GM19328 (cell line): ENCODE results near the gene MAMDC4.
A peak's percentile ranks its signal among the peaks of the same experiment; 100 is the strongest.
"Not testable (repeated sequence)": the region's sequence is repeated elsewhere in the genome, so short reads cannot be mapped to it uniquely, and the experiment has no call there.

Source experiments
- ATAC-seq: cut with Tn5 transposase; IDR thresholded peaks from one replicate; pipeline ENCODE4 v1.9.1; 2021; ENCODE audit warnings: mild to moderate bottlenecking, moderate library complexity; ENCODE audit not compliant: unreplicated experiment

The MAMDC4 gene

DNA sequence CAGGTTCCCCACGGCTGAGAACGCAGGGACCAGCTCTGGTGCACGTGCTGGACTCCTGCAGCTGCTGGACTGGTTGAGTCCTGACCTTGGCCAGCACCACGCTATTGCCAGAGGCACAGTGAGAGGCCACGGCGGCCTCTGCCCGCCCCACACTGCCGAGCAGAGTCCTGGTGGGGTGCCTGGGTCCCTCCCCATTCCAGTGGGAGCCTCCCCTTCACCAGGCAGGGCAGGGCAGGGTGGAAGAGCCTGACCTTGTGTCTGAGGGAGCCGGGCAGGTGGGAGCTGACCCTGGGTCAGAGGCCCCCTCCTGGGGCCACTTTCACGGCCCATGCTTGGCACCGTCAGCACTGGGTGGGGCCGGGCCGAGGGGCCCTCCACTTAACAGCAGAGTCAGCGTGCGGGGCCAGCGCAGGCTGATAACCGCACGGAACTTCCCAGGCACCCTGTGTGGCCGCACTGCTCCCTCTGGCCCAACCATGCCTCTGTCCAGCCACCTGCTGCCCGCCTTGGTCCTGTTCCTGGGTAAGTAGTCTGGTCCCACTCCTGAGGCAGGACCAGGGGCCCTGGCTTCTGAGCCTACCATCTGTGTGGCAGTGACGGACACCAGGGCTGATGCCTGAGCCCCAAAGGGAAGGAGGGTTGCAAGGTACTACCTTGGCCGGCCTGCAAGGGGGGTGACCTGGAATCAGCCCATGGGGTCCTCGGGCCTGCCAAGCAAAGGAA is at the start of gene MAMDC4:
Gene MAMDC4, plus strand, starts transcription at position 406 of the 723 bp plus-strand sequence. Its CDS starts 71 bp downstream, at position 477.
- ATAC-seq = no peak

DNA sequence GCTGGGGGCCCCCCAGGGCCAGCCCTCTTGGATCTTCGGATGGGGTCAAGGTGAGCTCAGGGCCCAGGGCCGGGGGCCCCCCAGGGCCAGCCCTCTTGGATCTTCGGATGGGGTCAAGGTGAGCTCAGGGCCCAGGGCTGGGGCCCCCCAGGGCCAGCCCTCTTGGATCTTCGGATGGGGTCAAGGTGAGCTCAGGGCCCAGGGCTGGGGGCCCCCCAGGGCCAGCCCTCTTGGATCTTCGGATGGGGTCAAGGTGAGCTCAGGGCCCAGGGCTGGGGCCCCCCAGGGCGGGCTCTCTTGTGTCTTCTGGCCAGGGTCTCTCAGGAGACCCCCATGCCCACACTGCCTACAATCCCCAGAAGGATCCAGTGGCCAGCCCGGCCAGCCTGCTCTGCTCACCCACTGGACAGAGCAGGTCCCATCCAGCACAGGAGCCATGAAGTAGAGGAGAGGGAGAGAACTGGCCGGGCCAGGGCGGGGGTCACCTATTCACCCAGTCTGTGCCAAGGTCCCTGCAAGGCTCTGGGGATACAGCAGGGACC is 49.1 kb upstream of the MAMDC4 start:
- ATAC-seq = not testable (repeated sequence)

DNA sequence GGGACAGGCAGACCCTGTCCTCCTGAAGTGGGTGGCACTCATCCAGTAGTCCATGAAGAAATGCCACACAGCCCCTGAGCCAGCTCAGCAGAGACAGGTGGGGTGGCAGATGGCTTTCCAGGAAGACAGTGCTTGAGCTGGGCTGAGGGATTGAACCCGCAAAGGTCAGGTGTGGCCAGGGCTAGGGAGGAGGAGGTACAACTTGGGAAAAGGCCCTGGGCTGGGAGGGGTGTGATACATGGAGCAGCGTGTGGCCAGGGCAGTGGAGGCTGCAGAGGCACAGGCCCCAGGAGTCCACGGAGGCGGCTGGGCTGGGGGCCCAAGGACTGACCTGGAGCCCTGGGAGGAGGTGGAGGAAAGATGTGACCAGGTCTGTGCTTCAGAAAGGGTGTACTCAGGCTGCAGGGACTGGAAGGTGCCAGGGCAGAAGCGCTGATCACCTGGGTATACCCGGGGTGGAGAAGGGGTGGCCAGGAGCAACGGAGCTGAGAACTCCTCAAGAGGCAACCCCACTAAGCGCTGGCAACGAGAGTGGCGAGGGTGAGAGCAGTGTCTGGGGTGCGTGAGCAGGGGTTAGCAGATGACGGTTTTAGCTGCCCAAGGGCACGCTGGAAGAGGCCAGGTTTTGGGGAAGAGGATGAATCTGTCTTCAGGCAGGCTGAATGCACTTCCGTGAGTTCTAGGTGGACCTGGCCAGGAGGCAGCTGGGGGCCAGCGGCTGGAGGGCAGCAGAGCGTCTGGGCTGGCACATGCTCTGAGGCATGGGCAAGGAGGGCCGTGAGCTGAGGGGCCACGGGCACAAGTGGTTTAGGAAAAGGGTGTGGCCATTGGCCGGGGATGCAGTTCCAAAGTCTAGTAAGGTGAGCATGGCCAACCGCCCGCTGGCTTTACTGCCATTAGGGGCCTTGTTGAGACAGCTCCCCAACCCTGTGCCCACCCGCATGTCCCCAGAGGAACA is 48.3 kb upstream of the MAMDC4 start:
- ATAC-seq = no peak

DNA sequence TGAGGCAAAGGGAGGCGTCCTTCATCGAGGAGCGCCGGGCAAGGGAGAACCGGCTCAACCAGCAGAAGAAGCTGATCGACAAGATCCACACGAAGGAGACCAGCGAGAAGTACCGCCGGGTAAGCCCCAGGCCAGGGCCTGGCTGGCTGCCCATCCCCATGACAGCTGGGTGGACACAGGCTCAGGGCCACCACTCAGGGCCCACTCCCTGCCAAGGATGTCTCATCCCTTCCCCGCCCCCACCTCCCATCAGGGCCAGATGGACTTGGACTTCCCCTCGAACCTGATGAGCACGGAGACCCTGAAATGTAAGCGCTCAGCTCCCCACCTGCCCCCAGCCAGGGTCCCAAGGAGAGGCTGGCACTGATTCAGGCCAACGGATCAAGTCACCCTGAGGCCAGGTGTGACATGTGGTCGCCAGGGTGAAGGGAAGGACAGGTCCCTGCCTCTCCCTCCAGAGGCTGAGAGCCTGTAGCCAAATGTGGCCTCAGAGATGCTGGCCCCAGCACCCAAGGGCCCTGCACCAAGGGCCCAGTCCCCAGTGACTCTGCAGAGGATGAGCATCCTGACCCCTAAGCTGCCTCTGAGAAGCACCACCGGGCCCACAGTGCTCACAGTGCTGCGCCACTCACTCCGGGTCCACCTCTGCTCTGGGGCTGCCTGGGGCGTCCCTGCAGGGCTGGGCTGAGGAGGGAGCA is 47.5 kb upstream of the MAMDC4 start:
- ATAC-seq = no peak

DNA sequence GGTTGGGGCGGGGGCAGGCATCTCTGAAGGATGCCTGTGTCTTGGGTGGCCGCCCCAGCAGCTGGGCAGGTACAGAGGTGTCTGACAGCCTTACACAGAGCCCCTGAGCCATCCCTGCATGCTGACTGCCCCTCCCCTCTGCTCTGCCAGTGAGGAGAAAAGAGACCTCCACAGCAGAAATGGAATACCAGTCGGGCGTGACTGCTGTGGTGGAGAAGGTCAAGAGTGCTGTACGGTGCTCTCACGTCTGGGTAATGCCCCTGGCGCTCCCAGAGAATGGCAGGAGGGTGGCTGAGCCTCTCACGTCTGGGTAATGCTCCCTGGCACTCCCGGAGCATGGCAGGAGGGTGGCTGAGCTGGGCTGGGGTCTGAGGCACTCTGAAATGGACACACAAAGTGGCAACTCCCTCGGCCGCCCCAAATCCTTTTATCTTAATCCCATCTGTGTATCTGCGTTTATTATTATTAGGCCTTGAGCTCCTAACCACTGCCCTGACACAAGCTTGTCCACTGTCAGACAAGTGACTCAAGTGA is 46.9 kb upstream of the MAMDC4 start:
- no peak for ATAC-seq

DNA sequence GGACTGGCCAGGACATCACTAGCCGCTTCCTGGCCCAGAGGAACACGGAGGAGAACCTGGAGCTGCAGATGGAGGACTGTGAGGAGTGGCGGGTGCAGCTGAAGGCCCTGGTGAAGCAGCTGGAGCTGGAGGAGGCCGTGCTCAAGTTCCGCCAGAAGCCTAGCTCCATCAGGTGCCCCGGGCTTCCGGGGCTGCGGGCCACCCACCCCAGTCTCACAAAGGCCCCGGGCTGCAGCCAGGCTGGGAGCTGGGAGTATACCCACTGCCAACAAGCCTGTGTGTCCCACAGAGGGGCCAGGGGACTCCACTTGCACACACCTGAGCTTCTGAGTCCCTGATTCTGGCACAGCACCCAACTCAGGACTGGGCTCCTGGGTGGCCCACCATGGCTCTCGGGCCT is 46.1 kb upstream of the MAMDC4 start:
- ATAC-seq = no peak

DNA sequence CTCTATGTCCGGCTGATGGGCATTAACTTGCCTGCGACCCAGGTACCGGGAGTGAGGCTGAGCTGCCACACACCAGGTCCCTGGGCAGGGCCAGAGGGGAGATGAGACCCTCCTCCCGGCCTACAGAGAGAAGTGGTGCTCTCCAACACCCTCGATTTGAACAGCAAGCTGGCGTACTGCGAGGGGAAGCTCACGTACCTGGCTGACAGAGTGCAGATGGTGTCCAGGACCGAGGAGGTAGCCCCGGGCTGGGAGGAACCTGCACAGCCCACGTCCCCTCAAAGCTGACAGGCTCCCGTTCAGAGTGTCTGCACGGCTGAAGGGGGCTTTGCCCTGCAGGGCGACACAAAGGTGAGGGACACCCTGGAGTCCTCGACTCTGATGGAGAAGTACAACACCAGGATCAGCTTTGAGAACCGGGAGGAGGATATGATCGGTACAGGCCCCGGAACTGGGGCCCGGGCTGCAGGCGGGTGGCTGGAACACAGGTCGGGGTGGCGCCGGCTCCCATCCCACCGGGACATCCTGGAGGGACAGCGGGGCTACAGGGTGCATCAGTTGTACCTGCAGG is 45.4 kb upstream of the MAMDC4 start:
- ATAC-seq = no peak

DNA sequence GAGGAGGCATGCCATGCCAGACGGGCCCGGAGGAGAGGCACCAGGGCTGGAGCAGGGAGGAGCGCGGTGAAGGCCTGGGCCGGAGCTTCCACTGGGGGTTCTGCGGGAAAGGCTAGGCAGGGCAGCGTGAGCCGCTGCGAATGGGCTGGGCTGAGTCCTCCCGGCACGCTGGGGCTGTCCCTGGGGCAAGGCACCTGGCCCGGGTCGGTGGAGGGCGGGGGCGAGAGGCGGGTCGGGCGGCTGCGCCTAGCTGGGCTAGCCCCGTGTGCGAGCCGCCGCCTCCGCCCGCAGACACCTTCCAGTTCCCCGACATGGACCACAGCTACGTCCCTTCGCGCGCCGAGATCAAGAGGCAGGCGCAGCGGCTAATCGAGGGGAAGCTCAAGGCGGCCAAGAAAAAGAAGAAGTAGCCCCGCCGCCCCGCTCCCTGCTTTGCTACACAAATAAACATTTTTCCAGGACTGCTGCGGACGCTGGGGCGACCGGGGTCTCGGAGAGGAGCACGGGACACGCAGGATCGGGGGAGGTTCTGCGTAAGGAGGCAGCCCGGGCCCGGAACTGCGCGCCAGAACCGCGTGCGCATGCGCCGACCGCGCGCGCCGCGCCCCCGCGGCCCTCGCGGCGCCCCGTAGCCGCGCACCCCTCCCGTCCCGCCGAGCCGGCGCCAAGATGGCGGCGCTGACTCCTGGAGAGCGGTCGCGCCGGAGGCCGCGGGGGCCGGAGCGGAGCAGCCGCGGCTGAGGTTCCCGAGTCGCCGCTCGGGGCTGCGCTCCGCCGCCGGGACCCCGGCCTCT is 44.7 kb upstream of the MAMDC4 start, which contains the start of gene RABL6:
Gene RABL6, plus strand, starts transcription at position 668 of the 794 bp plus-strand sequence. CDS start 249 bp downstream, outside the sequence.
- ATAC-seq = peak; percentile 59

DNA sequence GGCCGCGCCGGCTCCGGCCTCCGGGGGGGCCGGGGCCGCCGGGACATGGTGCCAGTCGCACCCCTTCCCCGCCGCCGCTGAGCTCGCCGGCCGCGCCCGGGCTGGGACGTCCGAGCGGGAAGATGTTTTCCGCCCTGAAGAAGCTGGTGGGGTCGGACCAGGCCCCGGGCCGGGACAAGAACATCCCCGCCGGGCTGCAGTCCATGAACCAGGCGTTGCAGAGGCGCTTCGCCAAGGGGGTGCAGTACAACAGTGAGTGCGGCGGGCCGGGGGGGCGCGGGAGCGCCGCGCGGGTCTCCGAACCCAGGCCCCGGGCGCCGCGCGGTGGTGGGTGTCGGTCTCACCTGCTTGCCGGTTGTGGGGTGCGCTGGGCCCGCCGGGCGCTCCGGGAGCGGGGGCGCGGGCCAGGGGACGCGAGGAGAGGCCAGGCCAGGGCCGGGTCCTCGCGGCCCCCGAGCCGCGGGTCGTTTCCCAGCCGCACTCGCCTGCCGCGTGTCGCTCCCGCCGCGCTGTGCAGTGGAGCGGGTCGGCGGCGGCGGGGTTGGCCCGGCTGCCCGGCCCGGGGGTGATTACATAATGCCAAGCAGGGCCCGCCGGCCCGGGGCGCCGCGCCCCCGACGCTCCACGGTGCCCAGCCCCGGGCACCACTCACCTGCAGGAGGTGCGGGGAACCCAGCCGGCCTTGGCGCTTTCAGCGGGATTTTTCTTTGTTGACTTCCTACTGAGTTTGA is 43.9 kb upstream of the MAMDC4 start:
- peak; percentile 29 for ATAC-seq

DNA sequence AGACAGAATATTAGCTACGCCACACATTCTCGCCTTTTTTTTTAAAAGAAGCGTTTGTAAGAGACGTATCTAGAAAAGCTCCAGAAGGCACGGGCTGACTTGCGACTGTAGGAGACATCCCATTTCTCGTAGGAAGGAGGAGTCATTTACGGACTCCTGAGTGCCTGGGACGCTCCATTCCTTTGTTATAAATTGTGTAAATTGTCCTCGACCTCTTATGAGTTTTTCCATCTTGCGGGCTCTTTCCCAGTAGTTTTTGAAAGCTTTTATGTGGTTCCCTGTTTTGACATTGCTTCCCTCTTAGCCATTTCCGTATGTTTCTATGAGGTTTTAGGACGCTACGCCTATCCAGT is 43.4 kb upstream of the MAMDC4 start:
- ATAC-seq = no peak

DNA sequence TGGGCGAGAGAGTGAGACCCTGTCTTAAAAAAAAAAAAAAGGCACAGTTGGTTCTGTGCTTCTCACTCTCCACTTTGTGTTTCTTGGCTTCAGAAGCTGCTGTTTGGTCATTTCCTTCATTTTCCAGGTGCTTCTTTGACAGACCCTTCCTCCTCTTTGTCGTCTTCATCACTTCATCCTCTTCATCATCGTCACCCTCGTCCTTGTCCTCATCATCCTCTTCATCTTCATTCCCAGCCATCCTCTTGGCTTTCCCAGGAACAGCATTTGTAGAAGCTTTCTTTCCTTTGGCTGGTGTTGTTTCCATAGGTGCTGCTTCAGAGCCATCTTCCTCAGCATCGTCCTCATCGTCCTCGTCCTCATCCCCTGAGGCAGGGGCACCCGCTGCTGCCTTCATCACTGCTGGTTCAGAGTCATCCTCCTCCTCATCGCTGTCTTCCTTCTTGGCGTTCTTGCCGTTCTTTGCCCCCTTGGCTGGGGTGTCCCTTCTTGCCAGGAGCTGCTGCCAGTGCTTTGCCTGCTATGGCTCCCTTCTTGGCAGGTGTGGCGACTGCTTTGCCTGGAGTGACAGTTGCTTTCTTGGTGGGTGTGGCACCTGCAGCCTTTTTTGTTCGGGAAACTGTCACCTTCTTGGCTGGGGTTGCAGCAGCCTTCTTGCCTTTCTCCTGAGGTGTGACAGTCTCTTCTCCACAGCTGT is 37.3 kb upstream of the MAMDC4 start:
- no peak for ATAC-seq

DNA sequence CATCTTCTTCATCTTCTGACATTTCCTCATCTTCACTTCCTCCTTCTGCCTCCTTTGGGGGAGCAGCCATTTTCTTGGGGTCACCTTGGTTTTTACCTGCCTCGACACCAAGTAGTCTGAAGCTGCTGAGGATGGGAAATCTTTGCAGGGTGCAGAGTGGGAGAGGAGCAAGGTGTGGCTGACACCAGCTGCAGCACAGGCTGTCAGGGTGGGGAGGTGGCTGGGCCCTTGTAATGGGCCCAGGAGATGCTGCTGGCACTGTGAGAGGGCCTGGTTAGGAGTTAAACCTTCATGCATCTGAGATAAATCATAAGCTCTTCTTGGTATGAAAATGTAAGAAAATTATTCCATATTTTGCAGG is 36.7 kb upstream of the MAMDC4 start:
- ATAC-seq = no peak

DNA sequence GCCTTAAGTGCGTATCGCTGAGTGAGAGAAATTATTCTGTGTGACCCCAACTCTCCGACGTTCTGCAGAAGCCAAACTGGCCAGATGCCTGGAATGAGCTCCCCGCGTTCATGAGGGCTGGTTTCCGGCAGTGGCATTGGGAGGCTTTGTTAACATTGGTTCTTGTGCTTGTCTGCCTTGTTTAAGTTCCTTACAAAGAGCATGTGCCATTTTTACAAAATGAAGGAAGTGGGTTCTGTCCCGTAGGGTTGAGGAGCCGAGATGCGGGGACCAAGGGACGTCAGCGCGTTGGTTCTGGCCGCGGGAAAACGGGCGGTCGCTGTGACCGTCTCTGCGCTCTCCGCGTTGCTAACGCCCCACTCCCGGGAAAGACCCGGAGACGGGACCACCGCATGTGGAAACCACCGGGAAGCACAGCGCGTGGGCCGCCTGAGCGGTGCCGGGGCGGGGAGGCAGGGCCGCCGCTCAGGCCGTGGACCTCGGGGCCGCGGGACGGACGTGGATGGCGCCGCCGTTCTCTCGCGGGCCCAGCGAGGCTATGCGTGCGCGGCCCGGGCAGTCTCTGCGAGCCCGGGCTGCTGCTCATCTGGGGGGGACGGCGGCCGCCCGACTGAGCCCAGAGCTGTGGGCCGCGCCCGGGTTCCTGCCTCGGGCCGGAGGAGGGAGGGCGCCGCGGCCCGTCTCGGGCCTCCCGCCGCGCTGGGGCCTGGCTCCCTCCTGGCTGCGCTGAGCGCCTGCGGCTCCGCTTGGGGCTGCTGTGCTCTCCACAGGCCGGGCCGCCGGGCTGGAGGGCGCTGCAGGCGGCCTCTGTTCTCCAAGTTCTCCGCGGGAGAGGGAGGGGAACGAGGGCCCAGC is 30.9 kb upstream of the MAMDC4 start:
- no peak for ATAC-seq

DNA sequence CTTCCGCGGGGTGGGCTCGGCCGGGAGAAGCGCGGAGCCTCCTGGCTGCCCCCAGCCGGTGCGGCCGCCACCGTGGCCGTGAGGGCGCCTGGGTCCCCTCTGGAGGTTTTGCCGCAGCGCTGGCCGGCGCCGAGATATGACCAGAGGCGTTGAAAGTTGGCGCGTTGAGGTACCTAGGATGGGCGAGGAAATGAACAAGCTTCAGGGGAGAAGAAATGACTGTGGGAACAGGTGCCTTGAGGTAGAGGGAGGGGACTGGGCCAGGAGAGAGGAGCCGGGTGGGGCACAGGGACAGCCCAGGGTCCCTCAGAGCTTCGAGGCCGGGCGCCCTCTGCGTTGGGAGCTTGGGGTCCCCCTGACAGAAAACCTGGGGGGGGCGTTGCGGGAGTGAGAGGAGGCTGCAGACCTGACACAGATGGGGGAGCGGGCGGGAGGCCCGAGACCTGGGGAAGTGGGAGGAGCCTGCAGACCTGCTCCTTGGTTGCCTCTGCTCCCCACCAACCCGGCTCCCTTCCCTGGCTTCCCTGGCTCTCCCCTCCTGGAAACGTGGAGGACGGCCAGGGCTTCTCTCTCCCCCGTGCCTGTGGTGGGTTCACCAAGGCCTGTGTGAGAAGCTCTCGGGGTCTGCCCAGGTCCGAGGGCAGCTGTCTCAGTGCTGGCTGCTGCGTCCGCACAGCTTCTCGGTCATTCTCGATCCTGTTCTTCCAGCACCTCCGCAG is 30.2 kb upstream of the MAMDC4 start:
- ATAC-seq = no peak

DNA sequence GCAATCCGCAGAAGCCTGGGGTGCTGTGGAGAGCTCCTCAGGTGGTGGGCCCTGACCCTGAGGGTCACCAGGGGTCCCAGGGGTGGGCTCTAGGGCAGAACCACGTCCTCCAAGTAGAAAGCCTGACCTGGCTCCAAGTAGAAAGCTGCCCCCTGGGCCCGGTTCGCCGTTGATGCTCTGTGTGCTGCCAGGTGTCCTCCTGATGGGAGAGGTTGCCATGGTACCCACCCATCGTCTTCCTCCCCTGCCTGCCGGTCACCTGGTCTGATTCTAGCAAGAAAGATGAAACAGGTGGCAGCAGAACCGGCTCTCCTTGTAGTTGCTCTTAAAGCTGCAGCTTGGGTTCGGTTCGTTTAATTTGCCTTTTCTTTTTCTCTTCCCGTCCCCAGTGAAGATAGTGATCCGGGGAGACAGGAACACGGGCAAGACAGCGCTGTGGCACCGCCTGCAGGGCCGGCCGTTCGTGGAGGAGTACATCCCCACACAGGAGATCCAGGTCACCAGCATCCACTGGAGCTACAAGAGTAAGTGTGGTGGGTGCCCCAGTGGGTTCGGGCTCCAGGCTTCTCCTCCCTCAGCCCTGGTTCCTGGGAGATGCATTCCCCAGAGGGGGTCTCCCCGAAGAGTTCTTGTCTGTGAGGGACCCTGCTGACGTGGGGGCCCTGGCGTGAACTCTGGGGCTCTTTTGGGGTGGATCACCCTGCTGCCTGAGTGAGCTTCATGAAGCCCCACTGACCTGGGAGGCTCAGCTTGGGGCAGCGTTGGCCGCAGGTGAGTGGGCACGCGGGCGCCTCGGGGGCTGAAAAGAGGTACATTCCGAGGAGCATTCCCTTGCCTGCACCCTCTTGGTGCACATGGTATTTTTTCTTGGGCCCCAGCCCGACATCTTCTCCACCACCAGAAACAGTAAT is 28.8 kb upstream of the MAMDC4 start:
- no peak for ATAC-seq
